ENCODE results near the gene DNAJB12.
"Not testable (repeated sequence)": the region's sequence is repeated elsewhere in the genome, so short reads cannot be mapped to it uniquely, and the experiment has no call there.

Gene DNAJB12

GRCh38 chr10:72353028-72353964 lies 1.4 kb downstream of the DNAJB12 start:
- DNase-seq, result no peak

- no peak for DNase-seq
These were observed 3.2 kb downstream of the DNAJB12 start for GRCh38 chr10:72351479-72351878.

- no peak for DNase-seq
These were observed 5.3 kb downstream of the DNAJB12 start for GRCh38 chr10:72349438-72349837.

- no peak for DNase-seq
These were observed 6.4 kb downstream of the DNAJB12 start for GRCh38 chr10:72348282-72348681.

- DNase-seq, result not testable (repeated sequence)
These were observed 8.6 kb downstream of the DNAJB12 start for GRCh38 chr10:72346117-72346516.

GRCh38 chr10:72344932-72345331 lies 9.8 kb downstream of the DNAJB12 start:
- no peak for DNase-seq

GRCh38 chr10:72342911-72343310 lies 11.8 kb downstream of the DNAJB12 start:
- no peak for DNase-seq

GRCh38 chr10:72340510-72341261 lies 14.0 kb downstream of the DNAJB12 start:
- DNase-seq, result peak; percentile 36 to 55

GRCh38 chr10:72338180-72338579 lies 16.5 kb downstream of the DNAJB12 start:
- no peak for DNase-seq

GRCh38 chr10:72337722-72338121 lies 17.0 kb downstream of the DNAJB12 start:
- no peak for DNase-seq

- peak; percentile 16 to 33 for DNase-seq
These were observed 17.6 kb downstream of the DNAJB12 start for GRCh38 chr10:72337039-72337629.

GRCh38 chr10:72336259-72337038 lies 18.3 kb downstream of the DNAJB12 start:
- DNase-seq, result no peak

- peak; percentile 85 to 87 for DNase-seq
These were observed 19.1 kb downstream of the DNAJB12 start for GRCh38 chr10:72335394-72336258.

GRCh38 chr10:72334825-72335393 lies 19.8 kb downstream of the DNAJB12 start:
- DNase-seq, result peak; percentile 94 to 96

- no peak for DNase-seq
These were observed 20.4 kb downstream of the DNAJB12 start for GRCh38 chr10:72334196-72334824.

- no peak for DNase-seq
These were observed 21.4 kb downstream of the DNAJB12 start for GRCh38 chr10:72333112-72334015.

- DNase-seq, result no peak
These were observed 22.2 kb downstream of the DNAJB12 start for GRCh38 chr10:72332423-72333111.

- DNase-seq, result peak; percentile 90 to 91
These were observed 22.9 kb downstream of the DNAJB12 start for GRCh38 chr10:72331575-72332422.
